Activated CD8-positive, alpha-beta memory T cell treated with anti-CD3 and anti-CD28 coated beads for 4 hours (primary cell): Measurements from ENCODE around the gene ADAM12.

Source experiments
- DNase-seq, 2 donors: peaks; one replicate each; pipeline ENCODE4 v3.0.0-alpha.2; 2020; ENCODE audit warnings: low read depth in 2 of 2

The ADAM12 gene

DNA sequence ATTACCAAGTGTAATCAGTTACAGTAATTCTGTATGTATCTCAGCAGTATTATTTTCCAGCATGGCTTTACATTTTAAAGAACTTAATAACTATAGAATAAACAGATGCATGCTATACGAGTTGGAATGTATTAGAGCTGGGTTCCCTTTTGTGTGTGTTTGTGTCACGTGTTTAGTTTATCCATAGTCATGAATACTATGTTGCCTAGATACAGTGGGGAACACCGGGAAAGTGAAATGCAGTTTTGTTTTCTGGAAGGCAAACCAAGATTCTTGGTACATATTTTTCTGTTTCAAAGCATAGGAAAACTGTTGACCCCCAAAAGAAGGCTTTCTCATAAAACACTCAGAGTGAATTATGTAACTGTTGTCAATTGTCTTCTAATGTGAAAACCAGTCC is 372.9 kb downstream of the ADAM12 start:
- DNase-seq, result no peak

DNA sequence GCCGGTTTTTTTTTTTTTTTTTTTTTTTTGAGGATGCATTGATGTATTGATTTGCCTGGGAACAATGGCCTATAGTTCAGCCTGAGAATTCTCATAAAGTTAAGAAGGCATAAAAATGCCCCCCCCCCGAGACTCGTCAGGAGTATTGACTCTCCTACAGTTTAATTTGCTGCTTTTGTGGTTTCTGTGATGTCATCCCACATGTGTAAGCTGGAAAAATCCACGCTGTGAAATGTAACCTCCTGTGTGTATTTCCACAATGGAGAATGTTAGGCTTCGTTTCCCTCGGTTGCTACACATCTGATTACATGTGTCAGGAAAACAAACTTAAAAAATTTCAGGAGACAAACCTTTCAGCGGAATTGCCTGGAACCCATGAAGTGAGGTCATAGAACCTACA is 374.0 kb downstream of the ADAM12 start:
- no peak for DNase-seq

DNA sequence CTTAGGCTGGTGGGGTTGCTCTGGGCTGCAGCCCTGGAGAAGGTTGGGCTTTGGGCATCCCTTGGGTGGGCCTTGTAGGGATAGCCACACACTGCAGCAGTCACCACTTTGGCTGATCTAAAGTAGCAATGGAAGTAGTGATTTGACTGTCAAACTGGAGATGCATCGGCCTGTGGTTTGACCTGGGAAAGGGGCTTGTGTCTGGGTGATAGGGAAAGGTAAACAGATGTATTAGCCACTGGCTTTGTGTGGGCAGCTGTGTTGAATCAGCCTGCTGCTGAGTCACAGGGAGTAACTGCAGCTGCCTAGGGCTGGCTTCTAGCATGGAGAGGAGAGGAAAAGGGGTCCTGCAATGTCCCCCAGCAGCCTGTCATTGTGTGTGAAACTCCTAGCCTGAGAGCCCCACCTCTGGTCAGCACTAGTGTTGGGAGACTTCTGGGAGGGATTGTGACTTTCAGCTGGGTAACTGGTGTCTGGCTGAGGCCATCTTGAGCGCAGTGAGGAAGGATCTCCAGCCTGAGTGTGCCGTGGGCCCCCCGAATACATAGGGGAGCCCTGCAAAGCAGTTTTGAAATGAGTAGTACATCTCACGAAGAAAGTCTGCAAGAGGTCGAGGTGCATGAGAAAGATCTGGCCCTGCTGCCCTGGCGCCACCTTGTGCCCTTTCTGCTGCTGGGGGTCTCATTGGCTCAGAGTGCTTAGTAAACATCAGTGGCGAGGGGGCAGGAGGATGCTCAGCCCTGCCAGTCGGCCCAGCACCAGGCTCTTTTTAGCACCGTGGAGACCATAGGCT is 374.6 kb downstream of the ADAM12 start:
- DNase-seq, result no peak

DNA sequence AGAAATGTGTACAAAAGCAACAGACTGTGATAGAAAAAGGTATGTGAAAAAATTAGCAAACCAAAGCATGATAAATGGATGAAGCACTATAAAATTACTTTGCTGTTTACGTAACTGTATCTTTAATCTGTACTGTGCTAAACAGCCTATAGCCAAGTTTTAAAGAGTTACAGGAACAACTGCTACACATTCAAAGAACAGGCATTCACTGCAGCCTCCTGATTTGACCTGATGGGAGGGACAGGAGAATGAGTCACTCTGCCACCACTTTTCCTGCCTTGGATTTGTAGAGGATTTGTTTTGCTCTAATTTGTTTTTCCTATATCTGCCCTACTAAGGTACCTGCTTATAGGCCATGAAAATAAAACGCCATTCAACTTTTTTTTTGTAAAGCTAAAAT is 375.8 kb downstream of the ADAM12 start:
- no peak for DNase-seq

DNA sequence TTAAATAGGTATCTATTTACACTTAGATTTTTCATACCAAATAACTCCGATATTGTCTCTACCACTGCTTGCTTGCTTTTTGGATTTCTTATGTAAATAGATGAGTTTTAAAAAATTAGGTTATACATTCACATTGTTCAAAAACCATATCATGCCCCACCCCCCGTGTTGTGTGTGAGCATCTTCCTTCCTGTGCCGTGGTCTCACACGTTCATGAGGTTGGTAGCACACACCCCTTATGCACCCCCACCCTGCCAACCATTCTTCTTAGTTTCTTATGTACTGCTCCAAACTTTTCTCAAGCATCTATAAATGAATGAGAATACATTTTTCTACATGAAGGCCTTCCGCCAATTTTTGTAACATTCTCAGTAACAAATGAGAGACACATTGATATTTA is 376.3 kb downstream of the ADAM12 start:
- DNase-seq, result no peak

DNA sequence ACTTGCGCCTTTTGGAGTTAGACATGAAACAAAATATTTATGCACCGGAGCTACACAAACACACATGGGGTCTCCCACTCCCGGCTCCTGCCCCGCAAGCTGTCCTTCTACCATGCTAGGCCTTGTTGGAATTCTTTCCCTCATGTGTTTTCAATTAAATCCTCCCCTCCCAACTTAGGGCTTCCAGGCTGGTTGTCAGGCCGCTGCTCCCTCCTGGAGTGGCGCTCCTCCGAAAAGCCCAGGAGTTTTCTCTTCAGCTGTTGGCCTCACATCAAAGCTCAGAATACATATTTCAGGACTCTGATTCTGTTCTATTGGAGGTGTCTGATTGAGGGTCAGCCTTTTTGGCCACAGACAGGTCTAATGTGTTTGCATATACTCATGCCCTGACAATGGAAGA is 378.6 kb downstream of the ADAM12 start:
- DNase-seq, result no peak

DNA sequence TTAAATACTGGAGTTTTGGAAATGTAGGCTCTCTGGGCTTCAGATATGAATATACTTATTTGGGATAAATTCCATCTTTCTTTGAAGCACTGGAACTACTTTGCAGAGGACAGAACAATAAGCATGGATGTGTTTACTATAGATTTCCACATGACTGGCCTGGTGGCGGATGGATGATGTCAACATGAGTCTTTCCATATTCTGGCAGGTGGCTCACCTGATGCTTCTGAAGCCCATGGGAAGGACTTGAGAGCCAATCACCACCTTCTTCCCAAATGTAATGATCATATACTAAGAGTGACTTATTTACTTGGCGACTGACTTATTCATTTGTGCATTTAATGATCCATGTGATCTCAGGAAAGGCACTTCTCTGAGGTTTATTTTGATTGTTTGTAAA is 381.4 kb downstream of the ADAM12 start:
- no peak for DNase-seq

DNA sequence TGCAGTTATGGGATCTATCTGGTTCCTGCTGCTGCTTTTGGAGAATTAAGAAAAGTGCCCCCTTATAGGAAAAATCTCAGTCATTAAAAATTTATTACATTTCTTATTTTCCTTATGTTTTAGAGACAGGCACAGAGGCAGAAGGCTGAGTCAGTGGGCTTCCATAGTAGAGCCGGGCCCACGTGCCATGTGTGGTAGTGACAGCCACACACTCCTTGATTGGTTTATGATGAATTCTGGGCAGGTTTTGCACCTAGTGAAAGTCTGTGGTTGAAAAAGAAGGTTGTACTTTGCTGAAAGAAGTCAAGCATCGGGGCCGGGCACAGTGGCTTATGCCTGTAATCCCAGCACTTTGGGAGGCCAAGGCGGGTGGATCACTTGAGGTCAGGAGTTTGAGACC is 382.0 kb downstream of the ADAM12 start:
- no peak for DNase-seq

DNA sequence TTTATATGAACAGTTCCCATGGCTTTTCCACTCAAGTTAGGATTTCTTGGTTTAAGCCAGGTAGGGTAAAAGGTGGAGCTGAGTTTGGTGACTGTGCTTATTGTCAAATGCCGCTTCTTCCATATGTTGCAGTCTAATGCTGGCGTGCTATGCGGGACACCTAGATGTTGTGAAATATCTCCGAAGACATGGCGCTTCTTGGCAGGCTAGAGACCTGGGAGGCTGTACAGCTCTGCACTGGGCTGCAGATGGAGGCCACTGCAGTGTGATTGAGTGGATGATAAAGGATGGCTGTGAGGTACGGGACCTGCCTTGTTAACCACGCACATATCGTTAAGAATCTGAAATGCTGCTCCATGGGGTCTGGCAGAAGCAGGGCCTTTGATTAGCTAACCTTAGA is 383.5 kb downstream of the ADAM12 start:
- no peak for DNase-seq

DNA sequence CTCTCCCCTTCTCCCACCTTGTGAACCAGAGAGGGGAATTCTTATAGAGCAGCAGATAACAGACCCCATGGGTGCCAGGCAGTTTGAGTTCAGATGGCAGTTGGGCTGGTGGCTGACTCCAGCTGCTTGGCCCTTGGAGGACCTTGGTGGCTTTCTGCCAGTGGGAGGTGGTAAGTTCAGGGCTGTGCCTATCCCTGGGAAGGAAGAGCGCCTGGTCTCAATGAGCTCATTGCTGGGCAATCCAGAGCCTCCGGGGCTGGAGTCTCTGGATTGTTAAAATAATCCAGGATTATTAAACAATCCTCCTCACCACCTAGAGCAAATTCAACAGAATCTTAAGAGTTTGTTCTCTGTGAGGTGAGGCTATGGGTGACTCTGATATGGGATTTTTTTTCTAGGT is 386.7 kb downstream of the ADAM12 start:
- DNase-seq, result no peak

DNA sequence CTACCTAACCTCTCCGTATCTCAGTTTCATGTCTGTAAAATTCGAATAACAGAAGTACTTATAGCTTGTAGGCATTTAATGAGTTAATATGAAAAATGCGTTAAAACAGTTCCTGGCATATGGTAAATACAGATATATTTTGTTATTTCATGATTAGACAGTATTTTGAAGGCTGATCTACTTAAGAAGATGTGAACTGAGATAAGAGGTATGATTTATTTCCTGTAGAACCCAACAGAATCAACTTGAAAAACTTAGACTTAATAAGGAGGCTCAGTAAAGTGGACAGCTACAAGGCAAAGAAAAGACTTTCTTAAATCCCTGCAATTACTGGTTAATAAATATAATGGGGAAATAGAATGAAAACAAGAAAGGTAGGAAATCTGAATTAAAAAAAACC is 388.6 kb downstream of the ADAM12 start:
- no peak for DNase-seq

DNA sequence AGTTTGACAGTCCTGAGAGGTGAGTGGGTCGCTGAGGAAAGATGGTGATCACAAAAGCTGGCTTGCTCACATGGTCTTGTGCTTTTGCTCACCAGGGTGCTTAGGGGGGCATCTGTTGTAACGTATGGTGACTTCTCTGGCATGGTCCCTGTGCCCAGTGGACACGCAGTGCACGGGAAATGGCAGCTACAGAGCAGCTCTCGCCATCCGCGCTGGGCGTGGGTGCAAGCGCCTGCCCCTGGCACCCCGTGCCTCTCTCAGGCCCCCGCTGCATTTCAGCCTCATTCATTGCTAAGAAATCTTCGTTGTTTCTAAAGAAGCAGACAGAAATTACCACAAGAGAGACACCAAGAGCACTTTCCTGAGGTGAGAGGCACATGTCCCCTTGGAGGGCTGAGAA is 390.7 kb downstream of the ADAM12 start:
- DNase-seq, result no peak

DNA sequence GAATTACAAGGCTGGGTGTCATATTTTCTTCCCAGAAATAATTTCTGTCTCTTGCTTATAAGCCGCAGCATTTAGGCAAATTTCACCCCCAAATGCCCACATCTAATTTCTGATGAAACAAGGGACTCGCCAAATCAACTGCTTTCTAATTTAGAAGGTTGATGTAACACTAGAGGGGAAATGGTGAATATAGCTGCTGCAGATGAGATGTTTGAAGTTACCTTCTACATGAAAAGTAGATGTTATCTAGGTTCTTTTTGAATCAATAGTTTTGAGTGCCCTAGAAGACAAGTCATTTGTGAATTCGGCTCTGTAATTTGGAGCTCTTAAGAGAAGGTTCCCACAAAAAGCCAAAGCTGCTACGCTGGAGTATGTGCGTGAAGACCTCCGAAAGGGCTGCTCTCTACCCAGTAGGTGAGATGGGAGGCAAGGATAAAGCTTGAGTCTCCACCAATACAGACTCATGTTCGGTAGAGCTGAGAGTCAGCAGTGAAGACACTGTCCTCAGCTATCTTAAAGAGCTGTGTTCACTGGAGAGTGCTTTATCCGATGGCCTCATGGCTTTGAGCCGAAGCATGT is 392.5 kb downstream of the ADAM12 start:
- no peak for DNase-seq

DNA sequence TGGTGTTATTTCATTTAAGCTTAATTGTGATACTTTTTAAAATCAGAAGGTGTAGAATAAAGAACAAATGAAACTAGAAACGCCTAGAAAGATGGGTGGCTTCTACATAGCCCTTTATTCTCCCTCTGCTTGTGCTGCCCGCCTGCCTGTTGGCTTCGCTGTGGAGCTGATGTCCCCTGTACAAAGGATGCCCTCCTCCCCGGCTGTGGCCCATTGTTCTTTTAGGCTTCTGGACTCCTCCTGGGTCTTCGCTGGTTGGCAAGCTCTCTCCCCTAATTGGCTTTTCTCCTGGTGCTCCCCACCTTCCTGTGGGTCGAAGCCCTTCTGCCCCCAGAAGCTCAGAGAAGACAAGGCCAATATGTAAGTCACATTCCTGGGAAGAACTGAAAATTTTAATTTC is 393.7 kb downstream of the ADAM12 start:
- DNase-seq, result no peak

DNA sequence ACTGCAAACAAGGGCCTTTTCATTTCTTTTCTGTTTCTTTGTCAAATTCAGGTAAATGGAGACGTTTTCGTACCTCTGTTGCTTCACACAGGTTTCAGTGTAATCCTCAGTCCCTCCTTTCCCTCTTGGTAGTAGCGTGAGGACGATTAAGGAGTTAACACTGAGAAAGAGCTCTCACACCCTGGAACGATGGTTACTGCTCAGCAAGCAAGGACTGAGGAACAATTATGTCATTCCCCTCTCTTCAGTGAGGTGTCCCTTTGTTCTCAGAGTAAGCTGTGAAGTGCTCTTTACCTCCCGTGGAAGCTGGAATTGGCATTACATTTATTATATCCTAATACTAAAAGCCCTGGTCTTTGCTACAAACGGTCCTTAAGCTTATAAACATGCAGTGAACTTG is 396.0 kb downstream of the ADAM12 start:
- DNase-seq, result no peak

DNA sequence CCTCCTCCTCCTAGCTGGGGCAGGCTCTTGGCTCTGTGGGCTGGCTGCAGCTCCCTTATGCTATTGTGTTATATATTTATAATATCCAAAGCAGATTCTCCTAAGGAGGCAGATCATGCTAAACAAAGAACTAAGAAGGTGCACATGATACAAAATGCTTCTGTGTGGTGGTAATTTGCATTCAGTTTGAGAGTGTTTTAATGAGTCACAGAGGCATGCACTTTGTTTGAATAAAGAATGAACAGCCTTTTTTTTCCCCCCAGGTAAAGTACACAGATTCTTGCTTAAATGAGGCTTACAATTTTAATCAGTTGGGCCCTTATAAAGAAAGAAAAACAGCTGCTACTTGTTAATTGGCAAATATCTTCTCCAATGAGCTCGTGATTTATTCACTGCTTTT is 396.9 kb downstream of the ADAM12 start:
- no peak for DNase-seq

DNA sequence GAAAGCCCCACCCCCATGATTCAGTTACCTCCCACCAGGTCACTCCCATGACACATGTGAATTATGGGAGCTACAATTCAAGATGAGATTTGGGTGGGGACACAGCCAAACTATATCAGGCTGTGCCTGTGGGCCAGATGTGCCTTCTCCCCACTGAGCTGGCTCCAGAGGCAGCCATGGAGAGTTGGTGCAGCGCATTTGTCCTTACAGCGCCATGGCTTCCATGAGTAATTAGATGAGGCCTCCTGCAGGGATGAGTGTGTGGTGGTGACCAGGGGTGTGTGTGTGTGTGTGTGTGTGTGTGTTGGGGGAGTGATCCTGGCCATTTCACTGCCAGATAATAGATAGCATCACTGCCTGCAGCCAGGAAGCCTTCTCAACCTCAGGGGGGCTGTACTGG is 397.3 kb downstream of the ADAM12 start:
- no peak for DNase-seq

DNA sequence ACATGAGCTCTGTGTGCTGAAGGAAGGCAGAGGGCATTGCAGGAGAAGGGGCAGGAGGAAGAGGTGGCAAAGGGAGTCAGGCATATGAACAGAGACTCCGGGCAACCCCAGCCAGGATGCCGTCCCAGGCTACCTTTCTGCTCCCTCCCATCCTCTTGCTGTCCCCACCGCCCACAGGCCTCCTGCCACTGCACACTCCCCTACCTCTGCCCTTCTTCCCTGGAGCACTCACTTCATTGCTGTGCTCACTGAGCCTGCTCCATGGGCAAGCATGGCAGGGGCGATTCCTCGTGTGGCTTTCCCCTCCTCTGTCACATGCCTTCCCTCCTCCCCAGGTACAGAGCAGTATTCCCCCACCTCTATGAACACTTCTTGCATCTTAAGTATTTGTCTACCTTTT is 398.5 kb downstream of the ADAM12 start:
- DNase-seq, result no peak

DNA sequence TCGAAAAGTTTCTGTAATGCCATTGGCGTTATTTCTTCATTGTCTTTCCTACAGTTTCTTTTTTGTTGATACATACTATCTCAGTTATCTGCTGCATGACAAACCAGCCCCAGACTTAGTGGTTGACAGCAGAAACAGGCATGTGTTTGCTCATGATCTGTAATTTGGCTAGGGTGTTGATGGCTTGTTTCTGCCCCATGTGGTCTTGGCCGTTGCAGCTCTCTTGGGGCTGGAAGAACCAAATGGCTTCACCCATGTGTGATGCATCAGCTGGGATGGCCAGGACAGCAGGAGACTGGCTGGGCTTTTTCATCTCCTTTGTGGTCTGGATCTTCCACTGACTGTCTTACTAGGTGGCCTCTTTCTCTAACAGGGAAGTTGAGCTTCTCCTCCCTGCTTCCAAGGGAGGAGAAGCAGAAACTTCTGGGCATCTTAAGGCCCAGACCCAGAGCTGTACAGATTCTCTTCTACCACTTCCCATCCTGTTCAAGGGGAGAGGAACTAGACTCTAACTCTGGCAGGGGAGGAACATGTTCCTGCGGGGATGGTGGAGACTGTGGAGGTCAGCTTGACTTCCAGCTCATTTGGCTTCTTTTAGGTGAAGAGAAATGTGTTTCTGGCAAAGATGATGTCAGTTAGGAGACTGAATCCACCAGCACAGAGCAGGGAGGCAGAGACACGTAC is 402.6 kb downstream of the ADAM12 start:
- no peak for DNase-seq

DNA sequence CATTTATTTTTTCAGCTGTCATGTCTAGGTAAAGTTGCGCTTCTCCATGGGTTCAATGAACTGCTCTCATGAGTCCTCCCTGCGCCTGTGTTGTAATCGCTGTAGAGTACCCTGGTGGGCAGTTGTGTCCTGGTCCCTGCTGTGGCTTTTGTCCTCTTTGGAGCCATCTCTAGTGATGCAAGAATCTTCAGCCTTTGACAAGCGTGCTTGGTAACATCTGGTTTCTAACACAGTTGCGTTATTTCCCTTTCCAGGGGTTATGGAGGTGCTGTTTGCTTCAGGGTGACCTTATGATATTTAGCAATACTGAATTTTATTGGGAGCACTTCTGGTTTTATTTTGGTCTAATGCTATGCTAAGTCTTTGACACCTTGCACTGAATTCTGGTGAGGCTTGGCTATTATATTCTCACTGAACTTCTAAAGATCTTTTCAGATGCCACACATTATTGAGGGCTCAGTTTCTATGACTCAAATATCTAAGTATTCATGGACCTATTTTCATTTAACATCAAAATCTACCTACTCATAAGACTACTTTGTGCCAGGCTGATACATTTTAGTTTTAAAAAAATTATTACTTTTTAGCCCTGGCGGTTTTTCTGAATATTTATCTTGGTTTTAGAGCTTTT is 403.3 kb downstream of the ADAM12 start:
- no peak for DNase-seq

DNA sequence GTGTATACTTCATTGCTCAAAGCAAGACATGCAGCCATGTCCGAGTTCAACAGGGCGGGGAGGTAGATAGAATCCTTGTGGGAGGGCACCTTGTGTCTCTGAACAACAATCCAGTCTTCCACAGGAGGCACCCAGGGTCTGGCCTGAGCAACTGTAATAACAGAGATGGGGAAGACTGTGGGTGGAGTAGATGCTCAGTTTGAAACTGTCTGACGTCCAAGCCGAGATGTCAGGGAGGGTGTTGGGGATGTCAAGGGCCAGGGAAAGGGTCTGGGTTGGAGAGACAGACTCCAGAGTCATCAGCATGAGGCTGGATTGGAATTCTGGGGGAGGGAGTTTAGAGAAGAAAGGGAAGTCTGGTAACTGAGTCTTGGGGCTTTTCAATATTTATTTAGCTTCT is 403.9 kb downstream of the ADAM12 start:
- DNase-seq, result no peak

DNA sequence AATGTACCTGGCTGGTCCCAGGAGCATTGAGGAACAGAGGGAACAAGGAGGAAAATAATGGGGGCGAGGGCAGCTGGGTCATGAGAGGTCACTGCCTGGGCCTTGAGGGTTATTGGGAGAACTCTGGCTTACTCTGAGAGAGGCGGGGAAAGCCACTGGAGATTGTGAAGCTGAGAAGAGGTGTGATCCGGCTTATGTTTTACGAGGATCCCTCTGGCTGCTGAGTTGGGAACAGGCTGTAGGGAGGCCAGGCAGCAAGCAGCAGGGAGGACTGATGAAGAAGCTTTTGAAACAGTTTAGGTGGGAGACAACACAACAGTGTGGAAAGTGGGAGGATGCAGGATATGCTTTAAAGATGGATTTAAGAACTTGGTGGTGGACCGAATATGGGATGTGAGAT is 404.6 kb downstream of the ADAM12 start:
- no peak for DNase-seq

DNA sequence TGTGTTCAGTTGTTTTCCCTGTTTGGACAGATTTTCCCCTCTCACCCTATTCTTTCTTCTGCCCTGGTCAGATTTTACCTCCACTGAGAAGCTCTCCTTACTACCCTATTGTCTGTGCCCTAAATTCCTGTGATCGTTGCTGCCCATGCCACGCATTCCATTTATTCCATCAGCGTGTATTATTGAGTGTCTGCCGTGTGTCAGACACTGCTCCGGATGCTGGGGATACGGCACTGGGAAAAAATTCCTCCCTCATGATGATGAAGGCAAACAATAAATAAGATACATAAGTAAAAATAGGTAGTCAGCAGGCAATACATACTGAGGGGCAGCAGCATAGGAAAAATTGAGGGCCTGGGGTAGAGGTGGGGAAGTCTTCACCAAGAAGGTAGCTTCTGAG is 405.1 kb downstream of the ADAM12 start:
- no peak for DNase-seq
